ENCODE data around the gene RNF213. TPM values are rescaled to one million over a fixed set of nuclear protein-coding genes. Genes with fewer than 3 reads are reported as not detected.

The RNF213 gene
- total RNA-seq, 1 donor from 2014 or later: 110 TPM

GRCh38 chr17:80303824-80304223 lies 43.2 kb downstream of the RNF213 start:
- Mint-ChIP-seq H3K27ac (ENCODE audit: unreplicated experiment) (no peak overlapping the region), H3K27me3 (ENCODE audit: unreplicated experiment) (peaks cover 2% of the 10 kb centered on the region), H3K4me3 (ENCODE audit: unreplicated experiment) (peak overlapping the region; percentile 67), H3K4me1 (ENCODE audit: unreplicated experiment) (no peaks in the 10 kb centered on the region), H3K36me3 (ENCODE audit: low read depth, unreplicated experiment) (peaks cover 71% of the 10 kb centered on the region), H3K9me3 (ENCODE audit: unreplicated experiment) (peaks cover 4% of the 10 kb centered on the region)
- no peak for TF ChIP-seq CTCF (IDR thresholded peaks at IDR 0.05; ENCODE audit: unreplicated experiment)
- DNase-seq (ENCODE audit: low spot score): no peak

- H3K36me3 Mint-ChIP-seq (ENCODE audit: low read depth, unreplicated experiment): peaks cover 50% of the 10 kb centered on the region
- peak overlapping the region; percentile 22 for H3K4me3 Mint-ChIP-seq (ENCODE audit: unreplicated experiment)
- peaks cover 1% of the 10 kb centered on the region for H3K27me3 Mint-ChIP-seq (ENCODE audit: unreplicated experiment)
- DNase-seq (ENCODE audit: low spot score): no peak
- H3K4me1 Mint-ChIP-seq (ENCODE audit: unreplicated experiment): no peaks in the 10 kb centered on the region
- H3K9me3 Mint-ChIP-seq (ENCODE audit: unreplicated experiment): peaks cover 4% of the 10 kb centered on the region
- no peak for TF ChIP-seq CTCF (IDR thresholded peaks at IDR 0.05; ENCODE audit: unreplicated experiment)
- H3K27ac Mint-ChIP-seq (ENCODE audit: unreplicated experiment): no peak overlapping the region
Observed at GRCh38 chr17:80307994-80308691, 47.5 kb downstream of the RNF213 start.

GRCh38 chr17:80308692-80309517 lies 48.3 kb downstream of the RNF213 start:
- peaks cover 4% of the 10 kb centered on the region for H3K9me3 Mint-ChIP-seq (ENCODE audit: unreplicated experiment)
- H3K4me1 Mint-ChIP-seq (ENCODE audit: unreplicated experiment): no peaks in the 10 kb centered on the region
- H3K27ac Mint-ChIP-seq (ENCODE audit: unreplicated experiment): no peak overlapping the region
- H3K4me3 Mint-ChIP-seq (ENCODE audit: unreplicated experiment): peak overlapping the region; percentile 65
- TF ChIP-seq CTCF (IDR thresholded peaks at IDR 0.05; ENCODE audit: unreplicated experiment): no peak
- H3K27me3 Mint-ChIP-seq (ENCODE audit: unreplicated experiment): peaks cover 1% of the 10 kb centered on the region
- peaks cover 43% of the 10 kb centered on the region for H3K36me3 Mint-ChIP-seq (ENCODE audit: low read depth, unreplicated experiment)
- DNase-seq (ENCODE audit: low spot score): no peak

- Mint-ChIP-seq H3K9me3 (ENCODE audit: unreplicated experiment) (no peaks in the 10 kb centered on the region), H3K27me3 (ENCODE audit: unreplicated experiment) (peaks cover 3% of the 10 kb centered on the region), H3K36me3 (ENCODE audit: low read depth, unreplicated experiment) (peaks cover 39% of the 10 kb centered on the region), H3K4me1 (ENCODE audit: unreplicated experiment) (no peaks in the 10 kb centered on the region), H3K4me3 (ENCODE audit: unreplicated experiment) (peak overlapping the region; percentile 42), H3K27ac (ENCODE audit: unreplicated experiment) (no peak overlapping the region)
- DNase-seq (ENCODE audit: low spot score): no peak
- no peak for TF ChIP-seq CTCF (IDR thresholded peaks at IDR 0.05; ENCODE audit: unreplicated experiment)
Observed at GRCh38 chr17:80311216-80311827, 50.7 kb downstream of the RNF213 start.
